ENCODE measurements around the gene UBE2E1. TPM values are rescaled to one million over a fixed set of nuclear protein-coding genes. Genes with fewer than 3 reads are reported as not detected.

The UBE2E1 gene
- total and polyA plus RNA-seq, 2 of the 4 experiments (the other 2 are of a cell fraction): 54.1 to 91.6 TPM

DNA sequence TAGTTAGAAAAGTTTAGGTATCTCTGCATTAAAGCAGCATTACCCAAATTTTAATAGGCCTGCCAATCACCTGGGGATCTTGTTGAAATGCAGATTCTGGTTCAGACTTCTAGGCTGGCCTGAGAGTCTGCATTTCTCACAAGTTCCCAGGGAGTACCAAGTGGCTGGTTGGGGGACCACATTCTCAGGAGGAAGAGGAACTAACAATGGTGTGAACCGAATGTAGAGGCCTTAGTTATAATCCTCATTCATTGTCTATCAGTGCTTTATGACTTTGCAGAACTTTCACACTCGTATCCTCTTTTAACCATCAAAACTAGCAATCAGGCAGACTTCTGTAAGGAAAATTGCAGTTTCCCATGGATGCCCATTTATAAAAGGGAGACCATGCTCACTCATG, 38.2 kb upstream of the UBE2E1 start:
- H3K4ac ChIP-seq (ENCODE audit: low read depth, low read length): no peak overlapping the region
- no peak overlapping the region for H2BK120ac ChIP-seq (ENCODE audit: low read depth, low read length)
- H3K9me1 ChIP-seq (ENCODE audit: insufficient read depth, low read length): no peaks in the 10 kb centered on the region
- no peak overlapping the region for H2AK9ac ChIP-seq (replicated peaks; ENCODE audit: low read depth, low read length, poor library complexity)
- no peak overlapping the region for H2BK15ac ChIP-seq (ENCODE audit: low read depth, low read length)
- no peak overlapping the region for H3K9ac ChIP-seq (ENCODE audit: low read depth, low read length)
- H3K79me1 ChIP-seq (ENCODE audit: low read depth in 1 of 2, low read length in 2 of 2): no peaks in the 10 kb centered on the region
- dilution Hi-C loops (cut with HindIII; ENCODE audit: low sequenced_read_pairs, unreplicated experiment) (no loop called here), in situ Hi-C loops (cut with MboI; ENCODE audit: low sequenced_read_pairs) (no loop called here), intact Hi-C loops (cut with micrococcal nuclease) (loop anchor here (10.0 kb wide), 1 partner anchor 583 kb away; no protein-coding TSS in a partner anchor)
- WGBS, 2 experiments (ENCODE audit: extremely low coverage in 2 of 2, insufficient read length in 1 of 2): 100% methylated on average over 1 of the region's 2 CpGs; no CpG with 5 or more reads in 1 of the 2 experiments
- H3K4me1 ChIP-seq (ENCODE audit: control insufficient read depth, insufficient read depth, low read length): peaks cover 2% of the 10 kb centered on the region; the same call in 1 of the 2 replicates
- no peak overlapping the region for H4K5ac ChIP-seq (ENCODE audit: low read depth, low read length)
- no peak overlapping the region for H3K23ac ChIP-seq (ENCODE audit: low read depth, low read length)
- H3K56ac ChIP-seq (ENCODE audit: extremely low read depth, insufficient read depth, low read length): no peak overlapping the region
- H3K14ac ChIP-seq (replicated peaks; ENCODE audit: low read depth, low read length): no peak overlapping the region
- ChIA-PET POLR2A (ENCODE audit: unreplicated experiment) (interaction anchor here (0.6 kb wide), 1 partner anchor 149 kb away, joined by 3 read pairs; no protein-coding TSS in a partner anchor), CTCF (no interaction called here)
- ATAC-seq (ENCODE audit: low read depth) (no peak), DNase-seq (no peak)
- H2BK5ac ChIP-seq (ENCODE audit: low read depth, low read length, poor library complexity, severe bottlenecking): no peak overlapping the region
- H3K18ac ChIP-seq (ENCODE audit: low read depth, low read length): no peak overlapping the region
- H4K8ac ChIP-seq (ENCODE audit: low read depth in 2 of 2, low read length in 2 of 2): no peak overlapping the region
- H3K4me3 ChIP-seq (ENCODE audit: insufficient read depth, low read depth, low read length): no peak overlapping the region
- no peak overlapping the region for H3K4me2 ChIP-seq (ENCODE audit: low read depth, low read length)
- no peak overlapping the region for H2AK5ac ChIP-seq (ENCODE audit: low read depth, low read length)
- no peak overlapping the region for H2BK20ac ChIP-seq (ENCODE audit: low read depth, low read length)
- no peak overlapping the region for H3K27ac ChIP-seq (ENCODE audit: insufficient read depth, low read length)
- no peaks in the 10 kb centered on the region for H3K9me3 ChIP-seq (ENCODE audit: control insufficient read depth, insufficient read depth, low read length)
- H4K91ac ChIP-seq (ENCODE audit: insufficient read depth, low read depth, low read length): no peak overlapping the region
- no peaks in the 10 kb centered on the region for H3K27me3 ChIP-seq (ENCODE audit: control insufficient read depth, insufficient read depth, low read length)
- H2AFZ ChIP-seq (replicated peaks; ENCODE audit: low read length, poor library complexity): no peak overlapping the region
- no peaks in the 10 kb centered on the region for H3K36me3 ChIP-seq (ENCODE audit: control insufficient read depth, insufficient read depth, low read length)
- H4K20me1 ChIP-seq (ENCODE audit: insufficient read depth, low read length): no peaks in the 10 kb centered on the region
- BruUV-seq (replicated peaks): no TSS peak
- no peak for TF ChIP-seq CEBPB (IDR thresholded peaks at IDR 0.05; ENCODE audit: low read depth, low read length)
- no peak for TF ChIP-seq MXI1 (IDR thresholded peaks at IDR 0.05; ENCODE audit: borderline replicate concordance, low read depth, low read length)
- TF ChIP-seq RAD21 (IDR thresholded peaks at IDR 0.05; ENCODE audit: low read length): no peak
- TF ChIP-seq NFE2L2 (IDR thresholded peaks at IDR 0.05; ENCODE audit: low read depth, low read length): no peak
- TF ChIP-seq, protein P1, sequence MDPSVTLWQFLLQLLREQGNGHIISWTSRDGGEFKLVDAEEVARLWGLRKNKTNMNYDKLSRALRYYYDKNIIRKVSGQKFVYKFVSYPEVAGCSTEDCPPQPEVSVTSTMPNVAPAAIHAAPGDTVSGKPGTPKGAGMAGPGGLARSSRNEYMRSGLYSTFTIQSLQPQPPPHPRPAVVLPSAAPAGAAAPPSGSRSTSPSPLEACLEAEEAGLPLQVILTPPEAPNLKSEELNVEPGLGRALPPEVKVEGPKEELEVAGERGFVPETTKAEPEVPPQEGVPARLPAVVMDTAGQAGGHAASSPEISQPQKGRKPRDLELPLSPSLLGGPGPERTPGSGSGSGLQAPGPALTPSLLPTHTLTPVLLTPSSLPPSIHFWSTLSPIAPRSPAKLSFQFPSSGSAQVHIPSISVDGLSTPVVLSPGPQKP (IDR thresholded peaks at IDR 0.05; ENCODE audit: borderline replicate concordance, low read depth, low read length): no peak
- no peak for TF ChIP-seq FOS (IDR thresholded peaks at IDR 0.05; ENCODE audit: low read depth, low read length)
- no peak for TF ChIP-seq CHD1 (IDR thresholded peaks at IDR 0.05; ENCODE audit: low read depth, low read length)
- no peak for TF ChIP-seq CTCF (conservative IDR thresholded peaks at IDR 0.05; ENCODE audit: low read depth, low read length)
- no peak for TF ChIP-seq MAFK (IDR thresholded peaks at IDR 0.05; ENCODE audit: low read depth, low read length)
